Measurements from ENCODE around the gene PTBP3.
"Not testable (repeated sequence)": the region's sequence is repeated elsewhere in the genome, so short reads cannot be mapped to it uniquely, and the experiment has no call there.

PTBP3 gene

GRCh38 chr9:112267086-112267485, 66.3 kb downstream of the PTBP3 start:
- not testable (repeated sequence) for DNase-seq

GRCh38 chr9:112265391-112265790, 68.0 kb downstream of the PTBP3 start:
- no peak for DNase-seq

- DNase-seq: no peak
These were observed 70.8 kb downstream of the PTBP3 start for GRCh38 chr9:112262577-112262976.

- no peak for DNase-seq
These were observed 72.3 kb downstream of the PTBP3 start for GRCh38 chr9:112261133-112261532.

- no peak for DNase-seq
These were observed 75.3 kb downstream of the PTBP3 start for GRCh38 chr9:112258106-112258505.

- DNase-seq: no peak
These were observed 81.2 kb downstream of the PTBP3 start for GRCh38 chr9:112252194-112252593.

GRCh38 chr9:112249277-112249676, 84.1 kb downstream of the PTBP3 start:
- DNase-seq: no peak

- no peak for DNase-seq
These were observed 84.7 kb downstream of the PTBP3 start for GRCh38 chr9:112248722-112249121.

- DNase-seq: no peak
These were observed 86.3 kb downstream of the PTBP3 start for GRCh38 chr9:112247090-112247489.

GRCh38 chr9:112245126-112245525, 88.3 kb downstream of the PTBP3 start:
- DNase-seq: no peak

GRCh38 chr9:112242147-112242804, 91.1 kb downstream of the PTBP3 start:
- no peak for DNase-seq

GRCh38 chr9:112241491-112241890, 91.9 kb downstream of the PTBP3 start:
- no peak for DNase-seq

- no peak for DNase-seq
These were observed 93.7 kb downstream of the PTBP3 start for GRCh38 chr9:112239708-112240107.

GRCh38 chr9:112239284-112239683, 94.1 kb downstream of the PTBP3 start:
- no peak for DNase-seq

- DNase-seq: no peak
These were observed 98.6 kb downstream of the PTBP3 start for GRCh38 chr9:112234779-112235178.

GRCh38 chr9:112233769-112234168, 99.7 kb downstream of the PTBP3 start:
- no peak for DNase-seq

GRCh38 chr9:112232233-112232632, 101.2 kb downstream of the PTBP3 start:
- DNase-seq: no peak

GRCh38 chr9:112226091-112226490, 107.3 kb downstream of the PTBP3 start:
- no peak for DNase-seq

GRCh38 chr9:112224401-112225289, 108.8 kb downstream of the PTBP3 start:
- no peak for DNase-seq

GRCh38 chr9:112218908-112219307, 114.5 kb downstream of the PTBP3 start:
- no peak for DNase-seq

- DNase-seq: no peak
These were observed 120.5 kb downstream of the PTBP3 start for GRCh38 chr9:112212926-112213325.

- no peak for DNase-seq
These were observed 126.0 kb downstream of the PTBP3 start for GRCh38 chr9:112207451-112207850.

- DNase-seq: no peak
These were observed 129.9 kb downstream of the PTBP3 start for GRCh38 chr9:112203536-112203935.

- no peak for DNase-seq
These were observed 132.7 kb downstream of the PTBP3 start for GRCh38 chr9:112200711-112201110.

Data from NCI-H1694 treated with DMSO at 0.1 percent for 48 hours (cell line).